ENCODE results near the gene TMPRSS2.

DNA sequence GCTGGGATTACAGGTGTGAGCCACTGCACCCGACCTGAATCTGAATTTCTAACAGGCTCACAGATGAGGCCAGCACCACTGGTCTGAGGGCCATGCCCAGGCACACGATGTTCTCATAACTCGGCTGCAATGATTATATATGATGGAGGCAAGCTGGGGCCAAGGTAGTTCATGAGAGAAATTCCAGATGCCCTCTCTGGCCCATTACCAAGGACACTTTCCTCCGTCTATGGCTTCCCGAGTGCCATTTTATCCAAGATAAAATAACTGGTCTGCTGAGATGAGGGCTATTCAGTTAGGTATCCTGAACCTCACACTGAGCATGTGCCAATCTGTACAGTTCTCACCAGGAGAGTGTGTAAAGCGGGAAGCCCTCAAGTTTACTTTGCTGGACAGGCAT lies 16.5 kb downstream of the TMPRSS2 start:
- TF ChIP-seq POLR2A (IDR thresholded peaks at IDR 0.05), result no peak
- TF ChIP-seq, protein P1, sequence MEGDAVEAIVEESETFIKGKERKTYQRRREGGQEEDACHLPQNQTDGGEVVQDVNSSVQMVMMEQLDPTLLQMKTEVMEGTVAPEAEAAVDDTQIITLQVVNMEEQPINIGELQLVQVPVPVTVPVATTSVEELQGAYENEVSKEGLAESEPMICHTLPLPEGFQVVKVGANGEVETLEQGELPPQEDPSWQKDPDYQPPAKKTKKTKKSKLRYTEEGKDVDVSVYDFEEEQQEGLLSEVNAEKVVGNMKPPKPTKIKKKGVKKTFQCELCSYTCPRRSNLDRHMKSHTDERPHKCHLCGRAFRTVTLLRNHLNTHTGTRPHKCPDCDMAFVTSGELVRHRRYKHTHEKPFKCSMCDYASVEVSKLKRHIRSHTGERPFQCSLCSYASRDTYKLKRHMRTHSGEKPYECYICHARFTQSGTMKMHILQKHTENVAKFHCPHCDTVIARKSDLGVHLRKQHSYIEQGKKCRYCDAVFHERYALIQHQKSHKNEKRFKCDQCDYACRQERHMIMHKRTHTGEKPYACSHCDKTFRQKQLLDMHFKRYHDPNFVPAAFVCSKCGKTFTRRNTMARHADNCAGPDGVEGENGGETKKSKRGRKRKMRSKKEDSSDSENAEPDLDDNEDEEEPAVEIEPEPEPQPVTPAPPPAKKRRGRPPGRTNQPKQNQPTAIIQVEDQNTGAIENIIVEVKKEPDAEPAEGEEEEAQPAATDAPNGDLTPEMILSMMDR (IDR thresholded peaks at IDR 0.05), result no peak
